ENCODE data around the gene ZNF532.
"Not testable (repeated sequence)": the region's sequence is repeated elsewhere in the genome, so short reads cannot be mapped to it uniquely, and the experiment has no call there.

ZNF532 gene

GRCh38 chr18:58848685-58849084, 16.0 kb upstream of the ZNF532 start:
- DNase-seq: no peak

DNA sequence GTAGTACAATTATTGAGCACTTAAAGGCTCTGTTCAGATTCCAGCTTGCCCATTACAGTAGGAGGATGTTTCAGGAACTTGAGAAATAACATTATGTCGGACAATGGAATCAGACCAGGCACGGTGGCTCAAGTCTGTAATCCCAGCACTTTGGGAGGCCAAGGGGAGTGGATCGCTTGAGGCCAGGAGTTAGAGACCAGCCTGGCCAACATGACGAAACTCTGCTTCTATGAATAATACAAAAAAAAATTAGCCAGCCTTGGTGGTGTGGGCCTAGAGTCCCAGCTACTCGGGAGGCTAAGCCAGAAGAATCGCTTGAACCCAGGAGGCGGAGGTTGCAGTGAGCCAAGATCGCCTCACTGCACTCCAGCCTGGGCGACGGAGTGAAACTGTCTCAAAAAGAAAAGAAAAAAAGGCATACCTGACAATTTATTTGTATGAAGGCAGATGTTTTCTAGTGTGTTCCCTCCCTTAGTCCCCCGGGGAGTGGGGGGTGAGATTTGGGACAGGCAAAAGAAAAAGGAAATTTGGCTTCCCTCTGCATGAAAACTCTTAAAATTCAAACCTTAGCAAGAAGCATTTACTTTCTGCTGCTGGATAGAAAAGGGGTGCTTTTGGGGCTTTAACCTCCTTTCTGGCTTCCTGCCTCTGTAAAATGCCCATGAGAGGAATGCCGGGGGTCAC, 13.7 kb upstream of the ZNF532 start:
- DNase-seq: no peak

GRCh38 chr18:58851856-58852255, 12.8 kb upstream of the ZNF532 start:
- DNase-seq: no peak

- DNase-seq: no peak
These were observed 12.0 kb upstream of the ZNF532 start for GRCh38 chr18:58852629-58853028.

DNA sequence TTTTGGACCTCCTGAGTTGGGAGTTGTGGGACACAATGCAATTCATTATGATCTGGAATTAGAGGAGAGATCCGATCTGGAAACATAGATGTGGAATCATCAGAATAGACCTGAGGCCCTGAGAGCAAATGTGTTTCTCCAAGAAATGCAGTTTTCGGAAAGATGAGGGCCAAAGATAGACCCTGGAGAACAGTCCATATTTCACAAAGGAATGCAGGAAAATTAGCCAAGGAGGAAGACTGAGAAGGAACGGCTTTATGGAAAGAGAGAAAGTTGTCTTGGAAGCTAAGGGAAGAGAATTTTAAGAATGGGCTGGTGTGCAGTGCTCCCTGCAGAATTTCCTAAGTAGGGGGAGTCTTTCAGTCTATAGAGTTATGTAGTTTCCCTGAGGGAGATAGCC, 11.1 kb upstream of the ZNF532 start:
- no peak for DNase-seq

GRCh38 chr18:58855521-58855920, 9.2 kb upstream of the ZNF532 start:
- DNase-seq: not testable (repeated sequence)

GRCh38 chr18:58856881-58857280, 7.8 kb upstream of the ZNF532 start:
- no peak for DNase-seq

GRCh38 chr18:58858591-58859468, 5.8 kb upstream of the ZNF532 start:
- DNase-seq: no peak

DNA sequence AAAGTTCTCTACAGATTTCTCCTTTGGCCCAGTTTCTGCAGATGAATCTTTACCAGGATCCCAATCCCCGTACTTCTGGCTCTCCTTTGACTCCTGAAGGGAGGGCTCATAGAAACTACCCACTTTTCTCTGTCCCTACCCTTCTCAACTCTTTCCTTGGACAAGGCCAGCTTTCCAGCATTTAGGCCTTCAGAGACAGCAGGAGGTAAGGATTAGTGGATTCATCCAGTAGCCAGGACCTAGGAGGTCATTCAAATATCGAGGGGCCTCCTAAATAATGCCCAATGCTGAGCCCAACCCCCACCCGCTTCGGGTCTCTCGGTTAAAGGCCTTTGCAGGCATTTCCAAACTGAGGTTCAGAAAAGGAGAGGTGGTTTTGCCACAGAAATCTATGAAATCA, 4.8 kb upstream of the ZNF532 start:
- no peak for DNase-seq

DNA sequence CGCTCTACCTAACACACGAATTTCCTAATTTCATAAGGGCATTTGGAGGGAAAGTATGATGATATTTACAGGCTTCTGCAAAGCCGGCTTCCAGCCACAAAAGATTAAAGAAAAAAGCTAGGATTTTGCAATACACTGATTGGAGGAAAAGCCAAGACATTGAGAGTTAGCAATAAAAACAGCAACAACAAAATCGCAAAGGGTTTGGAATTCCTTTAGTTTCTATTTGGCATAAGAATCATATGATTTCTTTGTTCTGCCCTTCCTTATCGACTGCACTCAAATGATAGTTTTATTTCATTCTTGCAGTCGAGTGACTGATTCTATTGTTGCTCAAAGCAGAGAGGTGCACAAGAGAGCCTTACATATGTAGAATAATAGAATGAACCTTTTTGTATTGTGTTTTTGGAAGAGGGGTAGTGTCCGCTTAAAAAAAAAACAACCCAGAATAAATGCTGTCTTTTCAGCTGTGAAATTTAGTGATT, 3.9 kb upstream of the ZNF532 start:
- no peak for DNase-seq

DNA sequence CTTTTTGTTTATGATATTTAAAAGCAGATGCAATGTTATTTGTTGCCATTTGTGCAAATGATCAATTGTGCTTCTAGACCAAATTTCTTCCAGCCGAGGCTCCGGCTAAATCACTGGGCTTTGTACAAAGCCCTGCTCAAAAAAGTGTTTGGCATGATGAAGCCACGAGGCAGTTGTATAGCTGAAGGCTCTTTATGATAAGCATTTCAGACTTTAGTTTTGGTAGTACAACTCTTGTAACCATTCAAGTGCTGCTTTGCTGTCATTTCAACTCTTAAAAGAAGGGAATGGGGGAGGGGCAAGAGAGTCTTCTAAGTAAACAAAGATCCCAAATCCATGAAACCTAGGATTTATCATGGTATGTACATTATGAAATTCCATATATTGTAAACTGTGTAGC, 3.3 kb upstream of the ZNF532 start:
- DNase-seq: no peak

GRCh38 chr18:58861861-58862301, 2.8 kb upstream of the ZNF532 start:
- DNase-seq: no peak

DNA sequence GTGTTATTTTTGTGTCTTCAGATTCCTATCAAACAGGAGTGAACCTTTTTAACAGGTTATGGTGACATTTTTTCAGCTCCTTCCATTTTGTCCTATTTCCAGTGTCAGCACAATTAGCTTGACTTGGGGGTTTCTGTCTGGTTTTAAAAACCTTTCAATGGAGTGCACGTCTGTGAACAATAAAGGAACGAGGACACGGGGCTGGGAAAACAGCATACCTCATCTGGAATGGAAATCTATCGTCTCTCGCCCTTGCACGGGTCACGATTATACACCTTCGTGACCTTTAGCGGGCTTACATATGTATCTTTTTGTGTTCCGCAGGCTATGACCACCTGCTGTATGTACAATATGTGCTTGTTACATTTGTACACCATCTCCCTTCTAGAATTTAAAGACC, 2.3 kb upstream of the ZNF532 start:
- no peak for DNase-seq

- DNase-seq: peak; percentile 23
These were observed 1.7 kb upstream of the ZNF532 start for GRCh38 chr18:58862851-58863538.

DNA sequence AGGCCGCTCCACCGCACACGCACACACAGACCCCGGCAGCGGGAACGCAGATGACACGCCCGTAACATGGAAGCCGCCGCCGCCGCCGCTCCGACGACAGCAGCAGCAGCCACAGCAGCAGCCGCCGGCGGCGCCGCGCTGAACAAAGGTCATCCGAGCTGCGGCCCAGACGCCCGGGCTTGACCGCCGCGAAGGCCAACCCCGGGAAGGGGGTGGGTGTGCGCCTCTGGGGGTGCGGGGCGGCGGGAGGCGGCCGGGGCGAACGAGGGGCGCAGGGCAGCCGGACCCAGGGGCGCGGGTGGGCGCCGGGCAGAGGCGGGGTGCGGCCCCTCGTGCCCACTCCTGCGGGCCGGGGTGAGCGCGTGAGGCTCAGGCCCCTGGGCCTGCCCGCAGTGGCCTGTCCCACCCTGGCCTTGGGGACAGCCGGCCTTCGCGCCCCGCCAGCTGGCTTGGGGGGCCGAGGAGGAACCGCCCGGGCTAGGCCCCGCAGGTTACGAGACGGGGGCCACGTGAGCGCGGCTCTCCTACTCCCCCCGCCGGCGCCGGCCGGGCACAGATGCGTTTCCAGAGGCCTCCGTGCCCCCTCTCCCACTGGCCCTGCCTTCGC, 1.0 kb upstream of the ZNF532 start:
- DNase-seq: peak; percentile 50

- DNase-seq: no peak
These were observed 435 bp downstream of the ZNF532 start for GRCh38 chr18:58865033-58865590.

- no peak for DNase-seq
These were observed 1.0 kb downstream of the ZNF532 start for GRCh38 chr18:58865701-58866065.

DNA sequence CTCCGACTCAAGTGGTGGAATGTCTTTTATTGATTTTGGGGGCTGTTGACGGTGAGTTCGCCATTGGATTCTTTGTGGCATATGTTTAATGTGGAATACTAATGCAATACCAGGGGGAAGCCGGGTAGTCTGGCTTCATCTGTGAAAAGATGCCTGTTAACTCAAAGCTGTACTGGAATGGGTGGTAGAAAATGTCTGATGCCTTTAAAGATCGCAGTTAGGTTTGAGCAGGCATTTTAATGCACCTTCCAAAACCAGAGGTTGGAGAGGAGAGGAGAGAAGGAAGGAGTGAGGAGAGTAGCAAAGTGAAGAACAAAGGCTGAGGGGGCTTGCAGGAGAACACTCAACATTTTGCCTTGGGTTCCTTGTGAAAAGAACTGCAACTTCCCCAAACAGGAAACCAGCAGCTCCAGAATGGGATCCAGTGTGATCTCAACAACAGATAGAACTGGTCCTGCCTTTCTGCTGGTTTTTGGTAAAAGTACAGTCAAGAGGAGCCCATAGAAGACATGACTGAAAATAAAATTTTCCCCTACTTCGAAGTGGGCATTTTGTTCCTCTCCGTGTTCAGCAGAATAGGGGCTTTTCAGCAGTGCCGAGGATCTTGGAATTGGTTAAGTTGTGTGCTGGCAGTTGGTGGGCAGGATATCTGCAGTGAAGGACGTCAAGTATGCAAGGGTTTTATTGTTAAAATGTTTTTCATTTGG, 1.5 kb downstream of the ZNF532 start:
- no peak for DNase-seq

GRCh38 chr18:58866773-58867150, 2.1 kb downstream of the ZNF532 start:
- DNase-seq: no peak

DNA sequence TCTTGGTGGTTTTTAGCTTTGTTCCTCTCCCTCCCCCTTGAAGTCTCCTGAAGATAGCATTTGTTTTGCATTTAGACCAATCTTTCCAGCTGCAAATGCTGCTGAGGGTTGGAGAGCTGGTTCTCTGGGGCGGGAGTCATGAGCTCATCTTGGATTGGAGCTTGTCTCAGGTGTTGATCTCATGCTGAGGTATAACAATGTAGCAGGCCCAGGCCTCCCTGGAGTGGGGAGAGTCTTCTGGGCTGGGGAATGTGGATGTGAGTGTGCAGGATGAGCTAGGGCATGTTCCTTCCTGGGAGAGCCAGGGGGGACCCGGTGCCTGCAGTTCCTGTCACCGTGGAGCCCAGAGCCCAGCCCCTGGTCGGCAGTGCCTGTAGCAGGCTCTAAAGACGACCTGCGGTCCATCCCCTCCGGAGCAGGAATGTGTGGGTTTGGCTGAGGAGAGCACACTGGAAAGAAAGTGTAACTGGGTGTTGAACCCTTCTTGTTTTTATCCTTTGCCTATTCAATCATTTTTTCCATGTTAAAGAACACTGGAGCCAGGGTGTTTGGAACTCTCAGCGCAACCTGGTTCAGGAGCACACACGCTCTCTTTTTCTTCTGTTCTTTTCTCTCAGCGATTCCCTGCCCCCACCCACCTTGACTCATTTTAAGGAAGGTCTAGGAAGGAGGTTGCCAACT, 2.7 kb downstream of the ZNF532 start:
- no peak for DNase-seq

DNA sequence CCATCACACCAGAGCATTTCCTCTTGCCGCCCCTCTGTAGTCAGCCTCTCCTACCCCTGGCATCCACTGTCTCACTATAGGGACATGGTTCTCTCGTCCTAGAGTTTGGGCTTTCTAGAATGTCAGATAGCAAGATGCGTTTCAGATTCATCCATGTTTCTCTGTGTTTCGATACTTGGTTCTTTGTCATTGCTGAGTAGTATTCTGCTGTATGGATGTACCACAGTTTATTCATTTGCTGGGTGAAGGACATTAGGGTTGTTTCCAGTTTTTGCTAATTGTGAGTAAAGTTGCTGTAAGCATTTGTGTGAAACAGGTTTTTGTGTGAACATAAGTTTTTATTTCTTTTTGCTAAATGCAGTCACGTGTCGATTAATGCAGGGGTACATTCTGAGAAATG, 3.8 kb downstream of the ZNF532 start:
- no peak for DNase-seq

DNA sequence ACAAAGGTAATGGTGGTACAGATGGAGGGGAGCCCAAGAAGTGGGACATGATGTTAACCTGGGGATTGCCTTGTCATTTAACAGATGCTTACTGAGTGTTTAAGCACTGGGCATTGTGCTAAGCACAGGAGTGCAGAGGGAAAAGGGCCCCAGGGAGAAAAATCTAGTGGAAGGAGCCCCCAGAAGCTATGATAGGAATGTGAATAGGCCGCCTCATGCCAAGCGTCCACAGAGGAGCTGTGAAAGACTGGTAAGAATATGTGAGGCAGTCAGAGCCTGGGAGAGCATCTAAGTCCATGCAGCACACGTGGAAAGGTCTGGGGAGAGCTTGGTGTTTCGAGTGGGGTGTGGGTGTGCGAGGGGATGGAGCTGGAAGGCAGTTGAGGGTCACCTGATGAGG, 5.5 kb downstream of the ZNF532 start:
- no peak for DNase-seq

All from activated CD4-positive, alpha-beta T cell treated with anti-CD3 and anti-CD28 coated beads for 48 hours (primary cell).